A673 (cell line): ENCODE results near the gene KRT73. TPM values are rescaled to one million over a fixed set of nuclear protein-coding genes. Genes with fewer than 3 reads are reported as not detected.

Experiments used
- BruUV-seq: library from RNA; stranded (reverse); fragments of 400-500 nt; replicated peaks from 2 replicates; lab custom pipeline; 2021; lab: Mats Ljungman, UMichigan
- CTCF ChIA-PET: fragments of 300-600 bp; sonication (Branson Sonifier 250); formaldehyde crosslinking; loops from one replicate; lab custom pipeline; 2022; ENCODE audit warnings: antibody characterized with exemption; lab: Charles Lee
- POLR2A ChIA-PET: fragments of 300-600 bp; sonication (Branson Sonifier 250); formaldehyde crosslinking; loops from one replicate; lab custom pipeline; 2022; ENCODE audit warnings: antibody characterized with exemption; ENCODE audit not compliant: low non-redundant PET; lab: Charles Lee
- DNase-seq: peaks from one replicate; pipeline ENCODE4 v3.0.0-alpha.2; 2015; ENCODE audit warnings: low spot score
- H3K27ac ChIP-seq: fragments of 200-600 bp; sonication (generic); 2 replicates; pipeline ENCODE4 v1.5.1; 2016; ENCODE audit warnings: mixed run types, low read depth, mild to moderate bottlenecking, mixed read lengths, antibody characterized with exemption, low read length; ENCODE audit not compliant: poor library complexity, severe bottlenecking
- H3K27me3 ChIP-seq: fragments of 200-600 bp; sonication (generic); replicated peaks from 2 replicates; pipeline ENCODE4 v1.6.1; 2017; ENCODE audit warnings: mixed run types, low read depth, mild to moderate bottlenecking, mixed read lengths, antibody characterized with exemption, low read length; ENCODE audit not compliant: insufficient read depth, poor library complexity
- H3K36me3 ChIP-seq: fragments of 200-600 bp; sonication (generic); 2 replicates; pipeline ENCODE4 v1.6.1; 2016; ENCODE audit warnings: mixed run types, mild to moderate bottlenecking, mixed read lengths, antibody characterized with exemption, low read length; ENCODE audit not compliant: insufficient read depth, poor library complexity, severe bottlenecking
- H3K4me1 ChIP-seq: fragments of 200-600 bp; sonication (generic); 2 replicates; pipeline ENCODE4 v1.6.1; 2017; ENCODE audit warnings: mixed run types, mild to moderate bottlenecking, mixed read lengths, antibody characterized with exemption, low read length; ENCODE audit not compliant: insufficient read depth, poor library complexity, severe bottlenecking
- H3K4me3 ChIP-seq: fragments of 200-600 bp; sonication (generic); 2 replicates; pipeline ENCODE4 v1.5.1; 2016; ENCODE audit warnings: low read depth, mixed run types, mild to moderate bottlenecking, mixed read lengths, low read length; ENCODE audit not compliant: poor library complexity, severe bottlenecking
- H3K9me3 ChIP-seq: fragments of 200-600 bp; sonication (generic); 2 replicates; pipeline ENCODE4 v1.6.1; 2016; ENCODE audit warnings: mixed run types, low read depth, mild to moderate bottlenecking, mixed read lengths, antibody characterized with exemption, low read length; ENCODE audit not compliant: poor library complexity, severe bottlenecking
- EZH2 ChIP-seq: fragments of 200-600 bp; sonication (generic); IDR thresholded peaks from 2 replicates; pipeline ENCODE4 v1.6.1; 2017; ENCODE audit warnings: borderline replicate concordance, low read depth, mild to moderate bottlenecking, mixed read lengths, antibody characterized with exemption, low read length; ENCODE audit not compliant: poor library complexity, severe bottlenecking
- intact Hi-C: fragments of 100-400 bp; cut with micrococcal nuclease; formaldehyde crosslinking; loops from one replicate; pipeline ENCODE4 v1.10.0; 2022; ENCODE audit not compliant: unreplicated experiment
- total RNA-seq: library from RNA; stranded (reverse); gene quantifications from 2 replicates; pipeline ENCODE4 v1.2.3, GENCODE V29; 2021
- TF ChIP-seq, protein P1 (sequence below): fragments of 300-800, 200-600 bp; sonication (generic); conservative IDR thresholded peaks from 2 replicates; pipeline ENCODE4 v1.5.1; 2017; ENCODE audit warnings: low read depth, mild to moderate bottlenecking, antibody characterized with exemption, low read length, moderate library complexity, mixed read lengths

Gene KRT73
- total RNA-seq, 1 experiment from 2014 or later, result not detected

DNA sequence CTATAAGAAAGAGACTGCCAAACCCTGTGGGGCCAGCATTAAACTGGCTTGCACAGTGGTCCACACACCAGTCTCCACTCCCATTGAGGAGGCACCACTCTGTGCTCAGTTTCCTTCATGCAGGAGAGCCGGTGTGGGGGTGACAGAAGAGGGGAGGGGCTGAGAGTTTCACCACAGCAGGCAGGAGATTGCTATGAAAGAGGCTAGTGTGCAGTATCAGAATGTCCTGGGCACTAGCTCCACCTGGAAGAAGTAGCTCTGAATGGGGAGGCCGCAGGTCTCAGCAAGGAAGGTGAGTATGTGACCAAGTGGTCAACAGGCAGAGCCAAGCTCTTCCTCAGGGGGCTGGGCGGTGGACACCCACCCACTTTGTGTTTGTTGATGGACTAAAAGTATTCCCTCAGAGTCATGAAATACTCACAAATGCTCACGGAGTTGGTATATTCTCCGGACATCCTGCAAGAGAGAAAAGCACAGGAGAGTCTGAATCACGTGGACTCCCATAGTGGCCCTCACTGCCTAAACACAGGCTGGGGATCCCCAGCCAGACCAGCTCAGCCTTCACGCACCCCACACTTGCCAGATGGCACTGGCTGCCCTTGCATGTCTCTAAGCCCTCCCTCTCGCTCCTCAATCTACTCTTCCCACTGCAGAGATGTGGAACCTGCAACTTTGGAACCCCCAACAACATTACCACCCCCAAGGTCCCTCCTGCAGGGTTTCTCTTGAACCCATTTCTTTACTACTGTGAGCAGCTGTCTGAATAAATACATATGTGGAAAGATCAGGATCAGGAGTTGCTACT is 9.3 kb downstream of the KRT73 start:
- ChIA-PET POLR2A (interaction anchor here (0.7 kb wide), 1 partner anchor 100 kb away, joined by 3 read pairs; no protein-coding TSS in a partner anchor), CTCF (no interaction called here)
- intact Hi-C loops, result no loop called here
- TF ChIP-seq, protein P1, sequence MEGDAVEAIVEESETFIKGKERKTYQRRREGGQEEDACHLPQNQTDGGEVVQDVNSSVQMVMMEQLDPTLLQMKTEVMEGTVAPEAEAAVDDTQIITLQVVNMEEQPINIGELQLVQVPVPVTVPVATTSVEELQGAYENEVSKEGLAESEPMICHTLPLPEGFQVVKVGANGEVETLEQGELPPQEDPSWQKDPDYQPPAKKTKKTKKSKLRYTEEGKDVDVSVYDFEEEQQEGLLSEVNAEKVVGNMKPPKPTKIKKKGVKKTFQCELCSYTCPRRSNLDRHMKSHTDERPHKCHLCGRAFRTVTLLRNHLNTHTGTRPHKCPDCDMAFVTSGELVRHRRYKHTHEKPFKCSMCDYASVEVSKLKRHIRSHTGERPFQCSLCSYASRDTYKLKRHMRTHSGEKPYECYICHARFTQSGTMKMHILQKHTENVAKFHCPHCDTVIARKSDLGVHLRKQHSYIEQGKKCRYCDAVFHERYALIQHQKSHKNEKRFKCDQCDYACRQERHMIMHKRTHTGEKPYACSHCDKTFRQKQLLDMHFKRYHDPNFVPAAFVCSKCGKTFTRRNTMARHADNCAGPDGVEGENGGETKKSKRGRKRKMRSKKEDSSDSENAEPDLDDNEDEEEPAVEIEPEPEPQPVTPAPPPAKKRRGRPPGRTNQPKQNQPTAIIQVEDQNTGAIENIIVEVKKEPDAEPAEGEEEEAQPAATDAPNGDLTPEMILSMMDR, result no peak
- TF ChIP-seq EZH2, result no peak
- no TSS peak for BruUV-seq
- no peaks in the 10 kb centered on the region for H3K27me3 ChIP-seq
- no peak overlapping the region for H3K27ac ChIP-seq
- no peaks in the 10 kb centered on the region for H3K9me3 ChIP-seq
- no peaks in the 10 kb centered on the region for H3K36me3 ChIP-seq
- H3K4me1 ChIP-seq, result peaks cover 6% of the 10 kb centered on the region
- no peak overlapping the region for H3K4me3 ChIP-seq
- DNase-seq, result no peak

DNA sequence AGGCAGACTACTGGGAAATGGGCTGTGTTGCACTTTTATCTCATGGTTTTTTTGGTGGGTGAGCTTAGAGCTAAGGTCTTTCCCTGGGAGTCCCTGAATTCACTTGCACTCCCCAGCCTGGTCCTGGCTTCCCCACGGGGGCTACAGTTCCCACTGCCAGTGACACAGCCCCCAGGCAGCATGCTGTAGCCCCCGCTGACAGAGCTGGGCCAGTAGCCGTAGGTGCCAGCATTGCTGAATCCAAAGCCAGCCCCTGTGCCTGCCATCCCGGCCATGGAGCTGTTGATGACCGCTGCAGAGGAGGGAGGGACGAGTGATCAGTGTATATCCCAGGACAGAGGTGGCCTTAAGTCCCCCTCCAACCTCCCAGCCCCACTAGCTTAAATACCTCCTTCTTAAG is 10.2 kb downstream of the KRT73 start:
- ChIA-PET POLR2A (no interaction called here), CTCF (no interaction called here)
- Histone ChIP-seq H3K27ac (no peak overlapping the region), H3K27me3 (no peaks in the 10 kb centered on the region), H3K4me1 (peaks cover 6% of the 10 kb centered on the region), H3K36me3 (no peaks in the 10 kb centered on the region), H3K9me3 (no peaks in the 10 kb centered on the region), H3K4me3 (no peak overlapping the region)
- no peak for TF ChIP-seq EZH2
- TF ChIP-seq, protein P1, result no peak
- DNase-seq, result no peak
- no TSS peak for BruUV-seq
- intact Hi-C loops, result no loop called here

DNA sequence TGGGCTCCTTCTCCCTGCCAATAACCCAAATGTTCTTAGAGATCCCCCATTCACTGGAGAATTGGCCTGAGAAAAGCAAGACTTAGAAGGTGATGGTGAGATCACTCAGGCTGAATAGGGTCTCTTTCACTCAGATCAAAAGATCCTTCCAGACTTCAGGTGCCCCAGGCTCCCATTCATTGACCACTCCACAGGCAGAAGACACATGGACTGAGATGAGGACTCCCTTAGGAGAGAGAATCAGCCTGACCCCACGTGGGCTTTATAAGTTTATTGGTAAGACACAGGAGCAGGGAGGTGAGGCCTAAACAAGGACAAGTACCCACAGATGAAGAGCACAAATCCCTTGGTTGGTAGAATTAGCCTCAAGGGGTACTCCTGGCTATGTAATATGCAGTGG is 11.0 kb downstream of the KRT73 start:
- no peak overlapping the region for H3K27ac ChIP-seq
- TF ChIP-seq EZH2, result no peak
- TF ChIP-seq, protein P1, result no peak
- no peak for DNase-seq
- intact Hi-C loops, result no loop called here
- ChIA-PET CTCF (no interaction called here), POLR2A (no interaction called here)
- peaks cover 6% of the 10 kb centered on the region for H3K4me1 ChIP-seq
- peaks cover 7% of the 10 kb centered on the region for H3K27me3 ChIP-seq
- no peaks in the 10 kb centered on the region for H3K36me3 ChIP-seq
- H3K4me3 ChIP-seq, result no peak overlapping the region
- no TSS peak for BruUV-seq
- H3K9me3 ChIP-seq, result no peaks in the 10 kb centered on the region
